AG10803 (cell line): Measurements from ENCODE around the gene LUZP4.
A peak's percentile ranks its signal among the peaks of the same experiment; 100 is the strongest.
"Not testable (repeated sequence)": the region's sequence is repeated elsewhere in the genome, so short reads cannot be mapped to it uniquely, and the experiment has no call there.

Source experiments
- DNase-seq: peaks from one replicate; pipeline ENCODE4 v3.0.0; 2010; ENCODE audit warnings: low read depth
- H3K4me3 ChIP-seq: 2 replicates; pipeline ENCODE4 v1.5.1; 2011; ENCODE audit warnings: mild to moderate bottlenecking, low read length, control low read depth
- CTCF ChIP-seq: conservative IDR thresholded peaks from 2 replicates; pipeline ENCODE4 v1.5.1; 2011; ENCODE audit warnings: mild to moderate bottlenecking, low read length, control low read depth, inconsistent platforms

Gene LUZP4

GRCh38 chrX:115311601-115312001, 22.1 kb downstream of the LUZP4 start:
- TF ChIP-seq CTCF = no peak
- no peak for DNase-seq
- H3K4me3 ChIP-seq = no peak overlapping the region

DNA sequence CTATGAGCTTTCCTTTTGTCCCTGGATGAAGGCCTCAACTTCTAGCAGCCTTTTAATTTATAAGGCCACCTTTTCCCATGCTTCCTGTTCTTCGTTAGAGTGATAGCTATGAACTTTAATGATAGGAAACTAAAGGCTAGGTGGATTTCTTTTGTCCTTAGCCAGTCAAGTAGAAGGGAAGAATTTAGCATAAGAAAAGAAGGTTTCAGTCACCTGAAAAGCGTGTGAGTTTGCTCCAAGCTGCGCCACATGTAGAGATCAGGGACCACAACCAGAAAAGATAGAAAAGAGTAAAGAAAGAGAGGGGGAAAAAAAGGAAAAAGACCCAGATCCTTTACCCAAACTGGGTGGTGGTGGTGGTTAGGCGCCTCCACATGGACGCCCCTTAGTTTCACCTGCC, 28.6 kb downstream of the LUZP4 start:
- DNase-seq = no peak
- TF ChIP-seq CTCF = no peak
- no peak overlapping the region for H3K4me3 ChIP-seq

DNA sequence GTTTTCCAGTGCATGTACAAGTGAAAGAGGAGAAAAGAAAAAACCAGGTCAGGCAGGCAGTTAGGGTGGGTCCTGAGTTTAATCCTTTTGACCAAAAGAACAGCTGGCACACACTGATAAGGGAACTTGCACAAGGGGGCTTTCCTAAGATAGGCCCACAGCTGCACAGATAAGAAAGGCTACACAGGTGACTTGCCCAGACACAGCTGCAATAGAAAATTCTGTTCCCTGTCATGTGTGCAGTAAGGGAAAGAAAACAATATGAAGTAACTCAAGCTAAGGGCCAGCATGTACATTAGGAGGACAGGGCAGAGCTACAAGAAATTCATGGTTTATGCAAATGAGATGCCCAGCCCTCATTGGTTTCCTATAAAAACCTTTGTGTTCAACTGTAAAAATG, 32.9 kb downstream of the LUZP4 start:
- no peak for DNase-seq
- TF ChIP-seq CTCF = no peak
- H3K4me3 ChIP-seq = no peak overlapping the region

- DNase-seq = peak; percentile 25
- TF ChIP-seq CTCF = no peak
- H3K4me3 ChIP-seq = no peak overlapping the region
Measured at GRCh38 chrX:115324194-115324593, 34.7 kb downstream of the LUZP4 start.

DNA sequence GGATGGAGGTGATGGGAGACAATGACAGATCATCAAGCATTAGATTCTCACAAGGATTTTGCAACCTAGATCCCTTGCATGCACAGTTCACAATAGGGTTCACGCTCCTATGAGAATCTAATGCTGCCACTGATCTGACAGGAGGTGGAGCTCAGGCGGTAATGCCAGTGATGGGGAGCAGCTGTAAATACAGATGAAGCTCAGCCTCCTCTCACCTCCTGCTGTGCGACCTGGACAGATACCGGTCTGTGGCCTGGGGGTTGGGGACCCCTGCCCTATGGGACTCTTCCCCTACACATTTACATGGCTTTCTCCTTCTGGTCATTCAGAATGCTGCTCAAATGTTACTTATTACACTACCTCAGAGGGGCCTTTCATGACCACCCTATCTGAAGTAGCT, 39.8 kb downstream of the LUZP4 start:
- not testable (repeated sequence) for DNase-seq, H3K4me3 ChIP-seq

- peak overlapping the region; percentile 30; the same call in 1 of the 2 replicates for H3K4me3 ChIP-seq
- peak; percentile 68 for DNase-seq
- TF ChIP-seq CTCF = peak; percentile 81
Measured at GRCh38 chrX:115330498-115331168, 41.1 kb downstream of the LUZP4 start.

- no peak for DNase-seq
- no peak for TF ChIP-seq CTCF
- no peak overlapping the region for H3K4me3 ChIP-seq
Measured at GRCh38 chrX:115332832-115333231, 43.3 kb downstream of the LUZP4 start.
